H1 (cell line): ENCODE results near the gene ZC3HAV1. TPM values are rescaled to one million over a fixed set of nuclear protein-coding genes. Genes with fewer than 3 reads are reported as not detected.
A peak's percentile ranks its signal among the peaks of the same experiment; 100 is the strongest.

Experiments used
- CTCF ChIA-PET: fragments of 300-600 bp; sonication (Branson Sonifier 250); formaldehyde crosslinking; loops from one replicate; lab custom pipeline; 2021; ENCODE audit not compliant: partially characterized antibody; lab: Charles Lee
- POLR2A ChIA-PET: fragments of 300-600 bp; sonication (Branson Sonifier 250); formaldehyde crosslinking; loops from one replicate; lab custom pipeline; 2021; ENCODE audit warnings: inconsistent platforms; ENCODE audit not compliant: partially characterized antibody; lab: Charles Lee
- DNase-seq, 2 experiments: peaks; one replicate each; pipeline versions ENCODE4 v3.0.0 to v3.0.0-alpha.2; 2010 to 2022; ENCODE audit warnings: low spot score in 2 of 2, low read depth in 1 of 2, mixed read lengths in 1 of 2
- FAIRE-seq: peaks from 2 replicates; lab custom pipeline; 2011; peaks lifted over from hg19 to GRCh38; lab: Jason Lieb, UNC
- H2AFZ ChIP-seq: 2 replicates; pipeline ENCODE4 v1.8.1; 2012; ENCODE audit warnings: low read length, inconsistent platforms
- H2AK5ac ChIP-seq: 2 replicates; pipeline ENCODE4 v1.6.1; 2013; ENCODE audit warnings: low read depth, low read length
- H2BK120ac ChIP-seq: replicated peaks from 2 replicates; pipeline ENCODE3; 2013; ENCODE audit warnings: low read depth, low read length, inconsistent platforms
- H2BK12ac ChIP-seq: 2 replicates; pipeline ENCODE4 v1.6.1; 2013; ENCODE audit warnings: low read depth, low read length
- H2BK15ac ChIP-seq: 2 replicates; pipeline ENCODE4 v1.6.1; 2013; ENCODE audit warnings: low read length
- H2BK20ac ChIP-seq: 2 replicates; pipeline ENCODE4 v1.6.1; 2013; ENCODE audit warnings: low read length
- H2BK5ac ChIP-seq: 2 replicates; pipeline ENCODE4 v1.6.1; 2013; ENCODE audit warnings: low read depth, low read length
- H3K14ac ChIP-seq: 2 replicates; pipeline ENCODE4 v1.6.1; 2013; ENCODE audit warnings: inconsistent platforms; ENCODE audit not compliant: insufficient read length
- H3K18ac ChIP-seq: 2 replicates; pipeline ENCODE4 v1.6.1; 2013; ENCODE audit warnings: low read length; ENCODE audit errors: extremely low read depth
- H3K23ac ChIP-seq: 2 replicates; pipeline ENCODE4 v1.6.1; 2013; ENCODE audit warnings: inconsistent platforms; ENCODE audit not compliant: insufficient read length
- H3K23me2 ChIP-seq: 2 replicates; pipeline ENCODE4 v1.6.1; 2013; ENCODE audit warnings: low read depth, low read length
- H3K27ac ChIP-seq: 2 replicates; pipeline ENCODE4 v1.6.1; 2011; ENCODE audit warnings: low read depth, low read length, inconsistent platforms
- H3K27me3 ChIP-seq, 4 experiments: replicated peaks in 1 of 4; 1 replicate in 1 of 4; 2 replicates in 3 of 4; pipeline versions ENCODE4 v1.6.1 to v1.8.1; 2011 to 2013; ENCODE audit warnings: low read length in 3 of 4, mild to moderate bottlenecking in 3 of 4, inconsistent platforms in 2 of 4, mixed read lengths in 2 of 4, moderate library complexity in 1 of 4; ENCODE audit not compliant: control insufficient read depth in 3 of 4, insufficient read depth in 3 of 4; ENCODE audit errors: extremely low read depth in 1 of 4
- H3K36me3 ChIP-seq, 4 experiments: 2 replicates each; pipeline versions ENCODE4 v1.6.1 to v1.8.1; 2011 to 2013; ENCODE audit warnings: mild to moderate bottlenecking in 4 of 4, low read length in 3 of 4, moderate library complexity in 2 of 4, control low read depth in 1 of 4, inconsistent platforms in 1 of 4; ENCODE audit not compliant: insufficient read depth in 4 of 4, control insufficient read depth in 2 of 4
- H3K4ac ChIP-seq: replicated peaks from 2 replicates; pipeline ENCODE3; 2013; ENCODE audit warnings: low read length, low read depth, mixed read lengths, inconsistent platforms; ENCODE audit not compliant: insufficient read length
- H3K4me1 ChIP-seq, 4 experiments: replicated peaks in 1 of 4; 1 replicate in 1 of 4; 2 replicates in 3 of 4; pipeline versions ENCODE4 v1.6.1 to v1.8.1; 2011 to 2013; ENCODE audit warnings: low read length in 3 of 4, inconsistent platforms in 2 of 4, mixed read lengths in 1 of 4; ENCODE audit not compliant: insufficient read depth in 4 of 4, control insufficient read depth in 3 of 4
- H3K4me2 ChIP-seq, 2 experiments: 2 replicates each; pipeline versions ENCODE4 v1.6.1 to v1.8.1; 2011 to 2013; ENCODE audit warnings: low read depth in 2 of 2, low read length in 2 of 2, control low read depth in 1 of 2, inconsistent platforms in 1 of 2, mild to moderate bottlenecking in 1 of 2; ENCODE audit not compliant: insufficient read depth in 1 of 2
- H3K4me3 ChIP-seq, 4 experiments: fragments of 200-600, 300-600 bp in 1 of 4; sonication (generic), shearing (Covaris generic), sonication (Bioruptor Twin) in 1 of 4; 2 replicates each; pipeline versions ENCODE4 v1.5.1 to v1.8.1; 2011 to 2016; ENCODE audit warnings: low read length in 4 of 4, low read depth in 3 of 4, control low read depth in 2 of 4, inconsistent platforms in 2 of 4, mild to moderate bottlenecking in 2 of 4, mixed read lengths in 1 of 4, moderate library complexity in 1 of 4; ENCODE audit not compliant: insufficient read depth in 2 of 4; ENCODE audit errors: extremely low read depth in 1 of 4
- H3K56ac ChIP-seq: replicated peaks from 2 replicates; pipeline ENCODE3; 2013; ENCODE audit warnings: low read depth, mild to moderate bottlenecking, mixed read lengths, low read length, inconsistent platforms; ENCODE audit not compliant: insufficient read length
- H3K79me1 ChIP-seq: 2 replicates; pipeline ENCODE4 v1.6.1; 2013; ENCODE audit warnings: low read depth, low read length, control low read depth
- H3K79me2 ChIP-seq, 2 experiments: 2 replicates each; pipeline versions ENCODE4 v1.6.1 to v1.8.1; 2012 to 2013; ENCODE audit warnings: low read length in 2 of 2, mild to moderate bottlenecking in 2 of 2, inconsistent platforms in 1 of 2; ENCODE audit not compliant: insufficient read depth in 2 of 2, control insufficient read depth in 1 of 2
- H3K9ac ChIP-seq, 4 experiments: replicated peaks in 1 of 4; 1 replicate in 1 of 4; 2 replicates in 3 of 4; pipeline versions ENCODE4 v1.6.1 to v1.8.1; 2011 to 2013; ENCODE audit warnings: low read depth in 3 of 4, low read length in 3 of 4, control low read depth in 2 of 4, mild to moderate bottlenecking in 2 of 4, moderate library complexity in 2 of 4, inconsistent platforms in 1 of 4; ENCODE audit errors: extremely low read depth in 1 of 4
- H3K9me3 ChIP-seq, 2 experiments: 2 replicates each; pipeline versions ENCODE4 v1.6.1 to v1.8.1; 2012 to 2013; ENCODE audit warnings: mild to moderate bottlenecking in 2 of 2, moderate library complexity in 2 of 2, control low read depth in 1 of 2, inconsistent platforms in 1 of 2, low read depth in 1 of 2, low read length in 1 of 2, mixed read lengths in 1 of 2; ENCODE audit not compliant: insufficient read depth in 2 of 2
- H4K20me1 ChIP-seq, 2 experiments: replicated peaks in 1 of 2; 2 replicates each; pipeline versions ENCODE3 to v1.8.1; 2011 to 2013; ENCODE audit warnings: inconsistent platforms in 2 of 2, low read length in 2 of 2, mild to moderate bottlenecking in 1 of 2; ENCODE audit not compliant: insufficient read depth in 2 of 2, control insufficient read depth in 1 of 2
- H4K5ac ChIP-seq: 2 replicates; pipeline ENCODE4 v1.6.1; 2013; ENCODE audit warnings: low read length, low read depth, mixed read lengths, inconsistent platforms; ENCODE audit not compliant: insufficient read length
- H4K8ac ChIP-seq: 2 replicates; pipeline ENCODE4 v1.8.0; 2013; ENCODE audit warnings: mild to moderate bottlenecking, moderate library complexity, low read length, inconsistent platforms; ENCODE audit not compliant: insufficient read depth; ENCODE audit errors: extremely low read depth
- H4K91ac ChIP-seq: replicated peaks from 2 replicates; pipeline ENCODE3; 2013; ENCODE audit warnings: low read length, mixed read lengths, inconsistent platforms; ENCODE audit not compliant: insufficient read length
- TCF12 ChIP-seq: IDR thresholded peaks from 2 replicates; pipeline ENCODE4 v1.6.1; 2011; ENCODE audit warnings: low read depth, mild to moderate bottlenecking, low read length
- WGBS, 2 experiments: shearing (Covaris generic) in 1 of 2; methylation state at CpG; one replicate each; pipeline versions ENCODE4 v1.1.6 to v1.1.7; 2013 to 2015; ENCODE audit warnings: low lambda C conversion rate in 2 of 2, mixed read lengths in 2 of 2, inconsistent platforms in 1 of 2, low coverage in 1 of 2, missing lambda C conversion rate in 1 of 2; ENCODE audit not compliant: insufficient replicate concordance in 2 of 2, insufficient coverage in 1 of 2, insufficient read length in 1 of 2; ENCODE audit errors: extremely low coverage in 1 of 2, missing lambda C conversion rate in 1 of 2; 5-methylcytosine and 5-hydroxymethylcytosine counted together
- polyA plus RNA-seq, 7 experiments: library from polyadenylated mRNA; depleted of rRNA in 3 of 7; stranded (reverse) in 5 of 7; unstranded in 2 of 7; fragments of >200 nt in 5 of 7; fragments of 200-250 nt in 2 of 7; gene quantifications; 1 replicate in 5 of 7; 2 replicates in 1 of 7; 4 replicates in 1 of 7; pipeline versions ENCODE4 v1.2.1 to v1.2.3, GENCODE V29; 2011 to 2013; ENCODE audit warnings: missing spikeins in 2 of 7, mixed read lengths in 2 of 7
- total RNA-seq: library from RNA; stranded (reverse); fragmentation: NEBNext Ultra II Directional; extraction: Animal tissue kit (Norgen Biotek cat#: 25700); gene quantifications from 2 replicates; pipeline ENCODE4 v1.2.1, GENCODE V29; 2021

ZC3HAV1 gene
- total and polyA plus RNA-seq, 2 of the 8 experiments (the other 6 are each of a cell fraction or from before 2014, with no cell fraction given): 22.5 to 43.4 TPM

- H2AK5ac ChIP-seq: no peak overlapping the region
- no peak overlapping the region; a peak in 1 of 7 replicates for H3K9ac ChIP-seq
- no peaks in the 10 kb centered on the region for H3K36me3 ChIP-seq
- H3K79me2 ChIP-seq: no peaks in the 10 kb centered on the region
- H3K4me3 ChIP-seq: peak overlapping the region; percentile 55 to 83 (median 67); a peak in 7 of 8 replicates
- H3K18ac ChIP-seq: no peak overlapping the region
- H3K23me2 ChIP-seq: peaks cover 5% of the 10 kb centered on the region
- no peaks in the 10 kb centered on the region for H3K9me3 ChIP-seq
- H3K4ac ChIP-seq: no peak overlapping the region
- no peak for TF ChIP-seq TCF12
- POLR2A ChIA-PET: interaction anchor here (0.7 to 1.7 kb wide), 6 partner anchors 11 to 98 kb away, joined by 3 to 8 read pairs (median 4); partner anchors contain the start of gene UBN2
- peak overlapping the region; percentile 70 to 83 for H3K4me2 ChIP-seq
- no peak overlapping the region for H4K91ac ChIP-seq
- no peak for FAIRE-seq
- no peaks in the 10 kb centered on the region for H4K20me1 ChIP-seq
- no peak overlapping the region for H2BK5ac ChIP-seq
- no peak overlapping the region for H2BK15ac ChIP-seq
- H3K27ac ChIP-seq: no peak overlapping the region
- 21% methylated on average over 6 of the region's 6 CpGs; no CpG with 5 or more reads in 1 of the 2 experiments for WGBS, 2 experiments
- no peak overlapping the region for H2BK120ac ChIP-seq
- no peak overlapping the region for H3K56ac ChIP-seq
- H3K79me1 ChIP-seq: no peaks in the 10 kb centered on the region
- H2AFZ ChIP-seq: peak overlapping the region; percentile 97
- peaks cover 0 to 3% (median 2%) of the 10 kb centered on the region in 4 experiments; a peak in 2 of 7 replicates for H3K4me1 ChIP-seq
- H2BK20ac ChIP-seq: no peak overlapping the region
- no peak overlapping the region for H2BK12ac ChIP-seq
- H4K5ac ChIP-seq: no peak overlapping the region
- DNase-seq: no peak
- CTCF ChIA-PET: interaction anchor here (1.0 kb wide), 1 partner anchor 98 kb away, joined by 3 read pairs; no protein-coding TSS in a partner anchor
- no peak overlapping the region for H3K23ac ChIP-seq
- no peaks in the 10 kb centered on the region; a peak in 2 of 7 replicates for H3K27me3 ChIP-seq
- H4K8ac ChIP-seq: no peak overlapping the region
- H3K14ac ChIP-seq: no peak overlapping the region
Observed at GRCh38 chr7:139132887-139133286, 23.4 kb upstream of the ZC3HAV1 start.
